Esophagus squamous epithelium (tissue), 4 donors: Measurements from ENCODE around the gene TC2N.

Experiments
- POLR2A ChIP-seq, 4 donors: fragments of 450-650 bp; IDR thresholded peaks; one replicate each; pipeline ENCODE4 v1.6.1; 2017; ENCODE audit warnings: antibody characterized with exemption in 4 of 4, mild to moderate bottlenecking in 4 of 4, moderate library complexity in 3 of 4
- TF ChIP-seq, protein P1 (sequence below), 6 experiments: fragments of 450-650 bp in 4 of 6; fragments of 200-600 bp in 2 of 6; sonication (generic) in 2 of 6; IDR thresholded peaks; one replicate each; pipeline ENCODE4 v1.5.1; 2016 to 2019; ENCODE audit warnings: antibody characterized with exemption in 6 of 6, mild to moderate bottlenecking in 4 of 6, moderate library complexity in 4 of 6

DNA sequence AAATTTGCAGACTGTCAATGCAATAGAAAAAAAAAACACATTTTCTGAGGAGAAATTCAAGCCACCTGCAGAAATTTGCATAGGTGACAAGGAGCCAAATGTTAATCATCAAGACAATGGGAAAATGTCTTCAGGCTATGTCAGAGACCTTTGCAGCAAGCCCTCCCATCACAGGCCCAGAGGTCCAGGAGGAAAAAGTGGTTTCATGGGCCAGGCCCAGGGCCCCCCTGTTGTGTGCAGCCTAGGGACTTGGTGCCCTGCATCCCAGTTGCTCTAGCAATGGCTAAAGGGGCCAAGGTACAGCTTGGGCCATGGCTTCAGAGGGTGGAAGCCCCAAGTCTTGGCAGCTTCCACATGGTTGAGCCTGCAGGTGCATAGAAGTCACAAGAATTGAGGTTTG is 60.6 kb downstream of the TC2N start:
- TF ChIP-seq, protein P1, sequence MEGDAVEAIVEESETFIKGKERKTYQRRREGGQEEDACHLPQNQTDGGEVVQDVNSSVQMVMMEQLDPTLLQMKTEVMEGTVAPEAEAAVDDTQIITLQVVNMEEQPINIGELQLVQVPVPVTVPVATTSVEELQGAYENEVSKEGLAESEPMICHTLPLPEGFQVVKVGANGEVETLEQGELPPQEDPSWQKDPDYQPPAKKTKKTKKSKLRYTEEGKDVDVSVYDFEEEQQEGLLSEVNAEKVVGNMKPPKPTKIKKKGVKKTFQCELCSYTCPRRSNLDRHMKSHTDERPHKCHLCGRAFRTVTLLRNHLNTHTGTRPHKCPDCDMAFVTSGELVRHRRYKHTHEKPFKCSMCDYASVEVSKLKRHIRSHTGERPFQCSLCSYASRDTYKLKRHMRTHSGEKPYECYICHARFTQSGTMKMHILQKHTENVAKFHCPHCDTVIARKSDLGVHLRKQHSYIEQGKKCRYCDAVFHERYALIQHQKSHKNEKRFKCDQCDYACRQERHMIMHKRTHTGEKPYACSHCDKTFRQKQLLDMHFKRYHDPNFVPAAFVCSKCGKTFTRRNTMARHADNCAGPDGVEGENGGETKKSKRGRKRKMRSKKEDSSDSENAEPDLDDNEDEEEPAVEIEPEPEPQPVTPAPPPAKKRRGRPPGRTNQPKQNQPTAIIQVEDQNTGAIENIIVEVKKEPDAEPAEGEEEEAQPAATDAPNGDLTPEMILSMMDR (IDR thresholded peaks at IDR 0.05): no peak
- TF ChIP-seq POLR2A (IDR thresholded peaks at IDR 0.05): no peak
